ENCODE measurements around the gene WWC2.
A peak's percentile ranks its signal among the peaks of the same experiment; 100 is the strongest.

WWC2 gene

GRCh38 chr4:183068502-183068901 lies 30.6 kb upstream of the WWC2 start:
- no peaks in the 10 kb centered on the region for H4K20me1 ChIP-seq (ENCODE audit: insufficient read depth)
- H3K27me3 ChIP-seq (ENCODE audit: insufficient read depth, low read depth) = no peaks in the 10 kb centered on the region

GRCh38 chr4:183071222-183071621 lies 27.8 kb upstream of the WWC2 start:
- H3K4me1 ChIP-seq (ENCODE audit: low read depth, poor library complexity, severe bottlenecking) = no peaks in the 10 kb centered on the region
- no peak overlapping the region for H2AFZ ChIP-seq (ENCODE audit: low read depth)
- H3K79me2 ChIP-seq (ENCODE audit: insufficient read depth, low read depth) = no peaks in the 10 kb centered on the region
- H3K4me3 ChIP-seq (IDR thresholded peaks at IDR 0.05; ENCODE audit: insufficient read depth, low read depth, low read length) = no peak overlapping the region
- no peaks in the 10 kb centered on the region for H3K36me3 ChIP-seq (ENCODE audit: insufficient read depth)
- H3K27ac ChIP-seq = no peak overlapping the region
- H3K9ac ChIP-seq = no peak overlapping the region
- H3K27me3 ChIP-seq (ENCODE audit: insufficient read depth, low read depth) = no peaks in the 10 kb centered on the region
- H3K4me2 ChIP-seq = no peak overlapping the region
- no peak for TF ChIP-seq CTCF (conservative IDR thresholded peaks at IDR 0.05; ENCODE audit: low read depth, low read length)
- H4K20me1 ChIP-seq (ENCODE audit: insufficient read depth) = no peaks in the 10 kb centered on the region

More at GRCh38 chr4:183068502-183068901, 30.6 kb upstream of the WWC2 start:
- Histone ChIP-seq H3K27ac (no peak overlapping the region), H3K9ac (no peak overlapping the region), H3K4me3 (IDR thresholded peaks at IDR 0.05; ENCODE audit: insufficient read depth, low read depth, low read length) (no peak overlapping the region), H3K79me2 (ENCODE audit: insufficient read depth, low read depth) (no peaks in the 10 kb centered on the region), H3K4me1 (ENCODE audit: low read depth, poor library complexity, severe bottlenecking) (no peaks in the 10 kb centered on the region), H3K36me3 (ENCODE audit: insufficient read depth) (no peaks in the 10 kb centered on the region), H2AFZ (ENCODE audit: low read depth) (no peak overlapping the region), H3K4me2 (no peak overlapping the region)
- TF ChIP-seq CTCF (conservative IDR thresholded peaks at IDR 0.05; ENCODE audit: low read depth, low read length) = no peak

- Histone ChIP-seq H3K4me3 (IDR thresholded peaks at IDR 0.05; ENCODE audit: insufficient read depth, low read depth, low read length) (no peak overlapping the region), H3K36me3 (ENCODE audit: insufficient read depth) (no peaks in the 10 kb centered on the region), H3K79me2 (ENCODE audit: insufficient read depth, low read depth) (no peaks in the 10 kb centered on the region), H4K20me1 (ENCODE audit: insufficient read depth) (no peaks in the 10 kb centered on the region), H3K9ac (no peak overlapping the region), H2AFZ (ENCODE audit: low read depth) (no peak overlapping the region), H3K27me3 (ENCODE audit: insufficient read depth, low read depth) (no peaks in the 10 kb centered on the region), H3K27ac (no peak overlapping the region), H3K4me2 (no peak overlapping the region), H3K4me1 (ENCODE audit: low read depth, poor library complexity, severe bottlenecking) (no peaks in the 10 kb centered on the region)
- TF ChIP-seq CTCF (conservative IDR thresholded peaks at IDR 0.05; ENCODE audit: low read depth, low read length) = no peak
Measured at GRCh38 chr4:183072176-183072575, 26.9 kb upstream of the WWC2 start.

GRCh38 chr4:183073838-183074145 lies 25.3 kb upstream of the WWC2 start:
- Histone ChIP-seq H3K4me3 (IDR thresholded peaks at IDR 0.05; ENCODE audit: insufficient read depth, low read depth, low read length) (no peak overlapping the region), H3K27ac (no peak overlapping the region), H3K27me3 (ENCODE audit: insufficient read depth, low read depth) (no peaks in the 10 kb centered on the region), H3K4me2 (no peak overlapping the region), H2AFZ (ENCODE audit: low read depth) (no peak overlapping the region; the same call in 1 of the 2 replicates), H3K79me2 (ENCODE audit: insufficient read depth, low read depth) (no peaks in the 10 kb centered on the region), H3K36me3 (ENCODE audit: insufficient read depth) (no peaks in the 10 kb centered on the region), H3K4me1 (ENCODE audit: low read depth, poor library complexity, severe bottlenecking) (no peaks in the 10 kb centered on the region), H3K9ac (no peak overlapping the region), H4K20me1 (ENCODE audit: insufficient read depth) (no peaks in the 10 kb centered on the region)
- peak; percentile 42; the same call in 1 of the 2 replicates for TF ChIP-seq CTCF (conservative IDR thresholded peaks at IDR 0.05; ENCODE audit: low read depth, low read length)
